Heart left ventricle (tissue), 16 donors: Measurements from ENCODE around the gene DSTN. TPM values are rescaled to one million over a fixed set of nuclear protein-coding genes. Genes with fewer than 3 reads are reported as not detected.
A peak's percentile ranks its signal among the peaks of the same experiment; 100 is the strongest.

Experiments
- ATAC-seq, 4 donors: fragments of 200-7000 bp; cut with Tn5 transposase; one replicate each; pipeline ENCODE4 v1.9.1; 2020 to 2022; ENCODE audit warnings: moderate library complexity in 4 of 4, mild to moderate bottlenecking in 3 of 4, moderate number of reproducible peaks in 1 of 4
- DNase-seq, 5 donors: peaks; one replicate each; pipeline ENCODE4 v3.0.0-alpha.2; 2020
- H3K27ac ChIP-seq, 12 donors: fragments of 200-600 bp; sonication (generic) in 4 of 12; one replicate each; pipeline versions ENCODE4 v1.5.0 to v1.8.0; 2016 to 2022; ENCODE audit warnings: mild to moderate bottlenecking in 2 of 12
- H3K27me3 ChIP-seq, 9 donors: fragments of 200-600 bp; sonication (generic) in 2 of 9; one replicate each; pipeline versions ENCODE4 v1.5.1 to v1.8.0; 2016 to 2022; ENCODE audit warnings: mild to moderate bottlenecking in 3 of 9
- H3K36me3 ChIP-seq, 9 donors: fragments of 200-600 bp; sonication (generic) in 2 of 9; one replicate each; pipeline versions ENCODE4 v1.5.0 to v1.8.0; 2018 to 2022; ENCODE audit warnings: mild to moderate bottlenecking in 2 of 9
- H3K4me1 ChIP-seq, 12 donors: fragments of 200-600 bp; sonication (generic) in 4 of 12; one replicate each; pipeline versions ENCODE4 v1.5.0 to v1.8.0; 2016 to 2022; ENCODE audit warnings: mild to moderate bottlenecking in 3 of 12
- H3K4me3 ChIP-seq, 12 donors: fragments of 200-600 bp; sonication (generic) in 4 of 12; one replicate each; pipeline versions ENCODE4 v1.5.0 to v1.8.0; 2017 to 2022; ENCODE audit warnings: mild to moderate bottlenecking in 9 of 12, moderate library complexity in 4 of 12
- H3K9me3 ChIP-seq, 12 donors: fragments of 200-600 bp; sonication (generic) in 4 of 12; one replicate each; pipeline versions ENCODE4 v1.5.0 to v1.8.0; 2016 to 2022; ENCODE audit warnings: mild to moderate bottlenecking in 1 of 12
- CTCF ChIP-seq, 12 donors: fragments of 200-600 bp; sonication (generic) in 4 of 12; IDR thresholded peaks; one replicate each; pipeline versions ENCODE4 v1.5.0 to v1.8.0; 2018 to 2022; ENCODE audit warnings: antibody characterized with exemption in 12 of 12, mild to moderate bottlenecking in 5 of 12
- POLR2A ChIP-seq, 2 donors: fragments of 450-650 bp; IDR thresholded peaks; one replicate each; pipeline ENCODE4 v1.6.1; 2017; ENCODE audit warnings: antibody characterized with exemption in 2 of 2, mild to moderate bottlenecking in 2 of 2, moderate library complexity in 2 of 2
- WGBS, 4 donors: extraction: QIAGEN DNeasy Blood & Tissue Kit in 2 of 4; methylation state at CpG; one replicate each; pipeline versions ENCODE4 v1.1.5 to v1.1.7; 2013 to 2018; 5-methylcytosine and 5-hydroxymethylcytosine counted together
- intact Hi-C, 10 donors: fragments of 100-400 bp; cut with DNase I; formaldehyde crosslinking; loops; one replicate each; pipeline versions ENCODE4 v1.11.1 to v1.14.2; 2022
- polyA plus RNA-seq, 2 donors: library from polyadenylated mRNA; stranded (reverse); fragments of 200-250 nt; gene quantifications; one replicate each; pipeline ENCODE4 v1.2.3, GENCODE V29; 2013
- total RNA-seq, 9 donors: library from RNA; depleted of rRNA in 2 of 9; stranded (reverse); fragments of >200 nt in 2 of 9; fragmentation: NEBNext Ultra II Directional in 3 of 9; extraction: Animal tissue kit (Norgen Biotek cat#: 25700) in 3 of 9; gene quantifications; one replicate each; pipeline versions ENCODE4 v1.1.0 to v1.2.4, GENCODE V29; 2016 to 2023
- donor health status: ischemic (EF 13 %, LVEDD 7.1; RV severe dilation, severe dysfunction).
- donor health status: healthy with polysubstance abuse.
- donor health status: DM: no; HTN: yes; CAD: no.
- donor health status: DM: no; HTN: no; CAD: no.
- donor health status: ischemic (EF 25% LVEDD 6.9; RV normal size, moderate dysfunction).
- donor health status: ischemic (EF 25% LVEDD 5.7; RV mildly dilated, moderate dysfunction).
- donor health status: healthy.
- donor health status: DM: yes; HTN: yes; CAD: no.
- donor health status: ischemic (EF 35%, LVEDD 5.7; RV mildly dilated, moderate dysfunction).
- donor health status: nonischemic (EF 11% LVEDD 7.7; RV severe dilation, severe dysfunction).
- donor health status: DM: yes; HTN: yes; CAD: no.
- donor health status: PGD.
- donor health status: ischemic (EF 29% LVEDD 5.4; RV normal size, mild dysfunction).
- donor health status: nonischemic (EF 23%, LVEDD 6.1; RV moderate dilation, normal function).

DSTN gene
- total and polyA plus RNA-seq, 11 donors, result 447 to 738 (median 546) TPM

- ATAC-seq, result no peak
- intact Hi-C loops, result no loop called here
Observed at GRCh38 chr20:17633221-17633849, 63.5 kb downstream of the DSTN start.

GRCh38 chr20:17633850-17634500 is 64.1 kb downstream of the DSTN start:
- peaks cover 0 to 52% (median 33%) of the 10 kb centered on the region in 12 donors for H3K4me1 ChIP-seq
- TF ChIP-seq CTCF (IDR thresholded peaks at IDR 0.05), result no peak
- TF ChIP-seq POLR2A (IDR thresholded peaks at IDR 0.05), result no peak
- 71 to 85% (median 80%) methylated on average over 12 to 18 of the region's 18 CpGs for WGBS, 4 donors
- H3K27ac ChIP-seq, result peak overlapping the region in 7 of 12 donors; percentile 14 to 78 (median 55)
- DNase-seq, result peak in 1 of 5 donors; percentile 58
- peaks cover 0 to 97% (median 74%) of the 10 kb centered on the region in 9 donors for H3K36me3 ChIP-seq
- intact Hi-C loops, result no loop called here
- no peak for ATAC-seq
- H3K27me3 ChIP-seq, result no peaks in the 10 kb centered on the region
- H3K4me3 ChIP-seq, result no peak overlapping the region
- H3K9me3 ChIP-seq, result no peaks in the 10 kb centered on the region

More at GRCh38 chr20:17633221-17633849, 63.5 kb downstream of the DSTN start:
- H3K36me3 ChIP-seq, result peaks cover 0 to 97% (median 75%) of the 10 kb centered on the region in 9 donors
- peak in 1 of 5 donors; percentile 57 for DNase-seq
- peak overlapping the region in 2 of 12 donors; percentile 43 to 55 for H3K27ac ChIP-seq
- H3K9me3 ChIP-seq, result no peaks in the 10 kb centered on the region
- 93 to 96% (median 95%) methylated on average over 12 to 13 of the region's 13 CpGs for WGBS, 4 donors
- H3K27me3 ChIP-seq, result no peaks in the 10 kb centered on the region
- no peak overlapping the region for H3K4me3 ChIP-seq
- no peak for TF ChIP-seq POLR2A (IDR thresholded peaks at IDR 0.05)
- TF ChIP-seq CTCF (IDR thresholded peaks at IDR 0.05), result no peak
- peaks cover 0 to 47% (median 32%) of the 10 kb centered on the region in 12 donors for H3K4me1 ChIP-seq

GRCh38 chr20:17634661-17635331 is 64.9 kb downstream of the DSTN start:
- DNase-seq, result peak in 2 of 5 donors; percentile 52 to 77
- Histone ChIP-seq H3K27ac (peak overlapping the region in 9 of 12 donors; percentile 14 to 78 (median 50)), H3K4me1 (peaks cover 0 to 57% (median 34%) of the 10 kb centered on the region in 12 donors), H3K36me3 (peaks cover 0 to 97% (median 72%) of the 10 kb centered on the region in 9 donors), H3K4me3 (no peak overlapping the region), H3K27me3 (no peaks in the 10 kb centered on the region), H3K9me3 (no peaks in the 10 kb centered on the region)
- ATAC-seq, result peak; percentile 28 to 65 (median 50)
- 69 to 74% (median 72%) methylated on average over 13 of the region's 13 CpGs for WGBS, 4 donors
- intact Hi-C loops, result no loop called here
- TF ChIP-seq POLR2A (IDR thresholded peaks at IDR 0.05), result no peak
- no peak for TF ChIP-seq CTCF (IDR thresholded peaks at IDR 0.05)
